ENCODE measurements around the gene ALG1.
"Not testable (repeated sequence)": the region's sequence is repeated elsewhere in the genome, so short reads cannot be mapped to it uniquely, and the experiment has no call there.

The ALG1 gene

GRCh38 chr16:5071681-5072333 is at the start of gene ALG1:
ALG1 (plus strand) TSS chr16:5071843; CDS start chr16:5071850, 7 bp downstream.
- DNase-seq (ENCODE audit: low read depth), result peak; percentile 87

- no peak for DNase-seq (ENCODE audit: low read depth)
Measured at GRCh38 chr16:5022521-5022920, 49.1 kb upstream of the ALG1 start.

GRCh38 chr16:5024632-5025031 is 47.0 kb upstream of the ALG1 start:
- DNase-seq (ENCODE audit: low read depth), result no peak

GRCh38 chr16:5025171-5025632 is 46.4 kb upstream of the ALG1 start:
- DNase-seq (ENCODE audit: low read depth), result no peak

GRCh38 chr16:5026664-5027063 is 45.0 kb upstream of the ALG1 start:
- DNase-seq (ENCODE audit: low read depth), result no peak

- no peak for DNase-seq (ENCODE audit: low read depth)
Measured at GRCh38 chr16:5027086-5027485, 44.6 kb upstream of the ALG1 start.

GRCh38 chr16:5027575-5028235 is 43.9 kb upstream of the ALG1 start:
- no peak for DNase-seq (ENCODE audit: low read depth)

GRCh38 chr16:5028950-5029475 is 42.6 kb upstream of the ALG1 start:
- DNase-seq (ENCODE audit: low read depth), result no peak

- no peak for DNase-seq (ENCODE audit: low read depth)
Measured at GRCh38 chr16:5030251-5030870, 41.3 kb upstream of the ALG1 start.

- no peak for DNase-seq (ENCODE audit: low read depth)
Measured at GRCh38 chr16:5031601-5032000, 40.0 kb upstream of the ALG1 start.

- no peak for DNase-seq (ENCODE audit: low read depth)
Measured at GRCh38 chr16:5032748-5033167, 38.9 kb upstream of the ALG1 start.

GRCh38 chr16:5033256-5034166 is 38.1 kb upstream of the ALG1 start, which contains the start of gene NAGPA:
NAGPA (minus strand) TSS chr16:5033935; CDS start chr16:5033914, 21 bp downstream.
- peak; percentile 76 for DNase-seq (ENCODE audit: low read depth)

- DNase-seq (ENCODE audit: low read depth), result no peak
Measured at GRCh38 chr16:5034167-5034523, 37.5 kb upstream of the ALG1 start.

- no peak for DNase-seq (ENCODE audit: low read depth)
Measured at GRCh38 chr16:5035909-5036227, 35.8 kb upstream of the ALG1 start.

- DNase-seq (ENCODE audit: low read depth), result no peak
Measured at GRCh38 chr16:5036228-5037156, 35.2 kb upstream of the ALG1 start.

GRCh38 chr16:5040451-5040850 is 31.2 kb upstream of the ALG1 start:
- DNase-seq (ENCODE audit: low read depth), result no peak

- no peak for DNase-seq (ENCODE audit: low read depth)
Measured at GRCh38 chr16:5041600-5042133, 30.0 kb upstream of the ALG1 start.

GRCh38 chr16:5042574-5043171 is 29.0 kb upstream of the ALG1 start:
- DNase-seq (ENCODE audit: low read depth), result no peak

GRCh38 chr16:5044011-5044540 is 27.6 kb upstream of the ALG1 start:
- no peak for DNase-seq (ENCODE audit: low read depth)

GRCh38 chr16:5044581-5044980 is 27.1 kb upstream of the ALG1 start:
- DNase-seq (ENCODE audit: low read depth), result not testable (repeated sequence)

Measured in activated T-cell treated with anti-CD3 and anti-CD28 coated beads for 48 hours (primary cell).